CD4-positive, alpha-beta T cell treated with Interleukin-1 beta for 1 hour (primary cell): Measurements from ENCODE around the gene BEAN1.
A peak's percentile ranks its signal among the peaks of the same experiment; 100 is the strongest.

Experiments
- DNase-seq, 2 donors: peaks; one replicate each; pipeline ENCODE4 v3.0.0-alpha.2; 2020 to 2022

The BEAN1 gene

GRCh38 chr16:66524601-66525164 is 97.6 kb downstream of the BEAN1 start:
- DNase-seq: peak; percentile 37 to 84

DNA sequence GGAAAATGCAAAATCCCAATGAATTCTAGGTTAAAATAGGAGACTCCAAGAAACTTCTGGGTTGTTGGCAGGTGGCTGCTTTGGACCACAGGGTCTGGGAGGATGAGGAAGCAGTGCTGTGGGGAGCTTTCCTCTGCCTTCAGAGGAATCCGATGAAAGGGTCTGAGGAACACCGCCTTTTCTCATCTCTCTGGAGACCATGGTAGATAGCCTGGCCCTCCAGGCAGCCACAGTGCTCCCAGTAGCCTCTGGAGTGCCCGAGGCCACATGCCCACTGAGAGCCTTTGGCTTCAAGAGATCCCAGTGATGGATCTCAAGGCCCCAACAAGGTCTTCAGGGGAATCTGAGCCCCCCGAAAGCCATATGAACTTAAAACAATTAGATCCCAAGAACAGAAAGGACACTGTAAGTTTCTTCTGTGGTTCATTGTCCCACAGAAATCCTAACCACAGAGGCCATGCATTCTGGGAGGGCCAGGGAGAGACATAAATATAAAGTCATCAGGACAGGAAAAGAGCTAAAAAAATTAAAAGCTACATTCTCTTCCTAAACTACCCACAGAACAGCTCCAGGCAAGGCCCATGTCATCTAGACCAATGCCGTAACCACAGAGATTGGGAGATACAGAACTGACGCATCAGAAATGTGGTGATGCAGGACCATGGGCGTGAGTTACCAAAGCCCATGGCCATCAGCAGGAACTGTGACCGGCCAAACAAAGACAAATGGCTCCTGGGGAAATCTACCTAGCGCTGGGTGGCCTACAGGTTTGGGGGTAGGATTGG is 98.5 kb downstream of the BEAN1 start:
- peak; percentile 18 to 58 for DNase-seq

GRCh38 chr16:66528294-66528693 is 101.2 kb downstream of the BEAN1 start:
- DNase-seq: no peak

DNA sequence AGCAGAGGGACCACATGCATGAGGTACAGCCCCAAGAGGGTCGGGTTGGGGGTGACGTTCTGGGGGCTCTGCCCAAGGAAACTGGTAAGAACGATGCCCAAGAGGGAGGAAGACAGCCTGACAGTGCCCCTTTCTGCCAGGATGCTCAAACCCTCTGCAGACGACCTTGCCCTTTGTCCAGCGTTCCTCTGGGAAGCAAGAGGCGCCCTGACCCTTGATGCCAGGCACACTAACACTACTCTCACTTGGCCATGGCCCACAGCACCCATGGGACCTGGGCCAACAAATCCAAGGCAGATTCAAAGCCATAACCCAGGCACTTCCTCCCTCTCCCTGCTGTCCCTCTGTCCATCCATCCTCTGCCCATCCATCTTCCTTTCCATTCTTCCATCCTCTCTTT is 102.4 kb downstream of the BEAN1 start:
- DNase-seq: no peak
